ENCODE data around the gene FBXL2.
"Not testable (repeated sequence)": the region's sequence is repeated elsewhere in the genome, so short reads cannot be mapped to it uniquely, and the experiment has no call there.

Gene FBXL2

GRCh38 chr3:33315826-33316225 lies 38.6 kb downstream of the FBXL2 start:
- DNase-seq (ENCODE audit: low read depth in 2 of 2) = no peak

- no peak for DNase-seq (ENCODE audit: low read depth in 2 of 2)
Measured at GRCh38 chr3:33317963-33318709, 40.9 kb downstream of the FBXL2 start.

DNA sequence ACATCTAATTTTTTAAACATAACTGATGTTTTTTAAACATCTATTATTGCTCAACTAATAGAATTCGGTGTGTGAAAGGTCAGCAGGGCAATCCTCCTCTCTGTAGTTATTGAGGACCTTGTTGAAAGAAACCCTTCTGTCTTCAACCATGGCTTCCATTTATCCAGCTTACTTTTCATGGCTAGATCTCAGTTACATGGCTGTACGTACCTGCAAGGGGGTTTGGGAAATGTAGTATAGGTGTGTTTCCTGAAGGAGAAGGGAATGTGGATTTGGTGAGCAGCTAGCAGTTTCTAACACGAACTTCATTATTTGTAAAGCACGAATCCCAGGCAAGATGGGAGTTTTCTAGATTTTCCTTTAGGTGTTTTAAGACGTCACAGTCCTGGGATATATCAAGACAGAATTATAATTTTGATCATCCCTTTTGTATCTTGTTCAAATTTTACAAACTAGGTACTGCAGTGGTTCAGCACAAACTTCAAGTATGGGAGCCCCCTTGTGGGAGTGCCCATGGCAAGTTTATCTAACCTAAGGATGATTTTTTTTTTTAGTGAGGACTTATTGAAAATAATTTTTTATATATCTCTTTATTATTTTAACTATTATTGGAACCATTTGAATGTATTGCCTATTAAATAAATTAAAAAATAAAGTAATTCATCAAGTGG lies 41.6 kb downstream of the FBXL2 start:
- no peak for DNase-seq (ENCODE audit: low read depth in 2 of 2)

GRCh38 chr3:33322412-33322811 lies 45.2 kb downstream of the FBXL2 start:
- no peak for DNase-seq (ENCODE audit: low read depth in 2 of 2)

DNA sequence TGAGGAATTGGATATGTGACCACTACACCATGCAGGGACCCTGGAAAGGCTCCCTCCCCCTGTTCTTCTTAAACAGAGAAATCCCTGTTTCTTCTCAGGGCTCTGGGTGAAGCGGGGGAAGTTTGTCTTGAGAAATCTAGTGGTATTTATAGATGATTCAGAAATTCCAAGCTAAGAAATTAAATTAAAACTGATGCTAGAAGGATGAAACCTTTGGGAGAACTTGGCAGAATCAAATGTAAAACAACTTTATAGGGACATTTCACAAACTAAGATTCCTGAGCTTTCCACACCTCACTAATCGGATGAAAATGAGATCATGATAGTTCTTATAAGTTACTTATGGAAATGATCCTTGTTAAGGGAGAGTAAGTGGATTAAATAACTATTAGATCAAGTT lies 54.2 kb downstream of the FBXL2 start:
- no peak for DNase-seq (ENCODE audit: low read depth in 2 of 2)

DNA sequence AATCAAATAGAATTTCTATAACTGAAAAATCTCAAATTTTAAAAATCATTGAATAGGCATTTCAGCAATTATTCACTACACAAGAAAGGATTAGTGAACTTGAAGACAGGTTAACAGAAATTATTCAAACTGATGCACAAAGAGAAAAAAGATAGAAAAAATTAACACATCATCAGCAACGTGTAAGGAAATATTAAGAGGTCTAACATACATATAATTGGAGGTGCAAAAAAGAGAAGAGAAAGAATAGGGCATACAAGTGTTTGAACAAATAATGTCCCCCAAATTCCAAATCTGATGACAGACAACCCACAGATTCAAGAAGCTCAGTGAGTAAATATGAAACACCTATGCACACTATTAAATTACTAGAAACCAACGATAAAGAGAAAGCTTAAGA lies 57.1 kb downstream of the FBXL2 start:
- no peak for DNase-seq (ENCODE audit: low read depth in 2 of 2)

DNA sequence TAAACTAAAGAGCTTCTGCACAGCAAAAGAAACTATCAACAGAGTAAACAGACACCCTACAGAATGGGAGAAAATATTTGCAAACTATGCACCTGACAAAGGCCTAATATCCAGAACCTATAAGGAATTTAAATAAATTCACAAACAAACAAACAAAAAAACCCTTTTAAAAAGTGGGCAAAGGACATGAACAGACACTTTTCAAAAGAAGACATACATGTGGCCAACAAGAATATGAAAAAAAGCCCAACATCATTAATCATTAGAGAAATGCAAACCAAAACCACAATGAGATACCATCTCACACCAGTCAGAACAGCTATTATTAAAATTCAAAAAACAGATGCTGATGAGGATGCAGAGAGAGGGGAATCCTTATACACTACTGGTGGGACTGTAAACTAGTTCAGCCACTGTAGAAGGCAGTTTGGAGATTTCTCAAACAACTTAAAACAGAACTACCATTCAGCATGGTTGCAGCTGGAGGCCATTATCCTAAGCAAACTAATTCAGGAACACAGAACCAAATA lies 61.8 kb downstream of the FBXL2 start:
- not testable (repeated sequence) for DNase-seq (ENCODE audit: low read depth in 2 of 2)

DNA sequence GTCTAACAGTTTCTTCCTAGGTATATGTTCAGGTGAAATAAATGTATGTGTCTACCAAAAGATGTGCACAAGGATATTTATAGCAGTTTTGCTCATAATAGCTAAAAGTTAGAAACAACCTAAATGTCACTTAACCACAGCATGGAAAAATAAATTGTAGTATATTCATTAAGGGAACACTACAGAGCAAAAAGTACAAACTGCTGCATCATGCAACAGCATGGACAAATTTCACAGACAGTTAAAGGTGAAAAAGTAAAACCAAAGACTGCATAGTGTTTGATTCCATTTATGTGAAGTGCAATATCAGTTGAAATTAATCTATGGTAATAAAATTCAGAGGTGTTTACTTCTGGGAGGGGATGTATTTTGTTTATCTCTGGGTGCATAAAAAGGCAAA lies 62.5 kb downstream of the FBXL2 start:
- DNase-seq (ENCODE audit: low read depth in 2 of 2) = no peak

DNA sequence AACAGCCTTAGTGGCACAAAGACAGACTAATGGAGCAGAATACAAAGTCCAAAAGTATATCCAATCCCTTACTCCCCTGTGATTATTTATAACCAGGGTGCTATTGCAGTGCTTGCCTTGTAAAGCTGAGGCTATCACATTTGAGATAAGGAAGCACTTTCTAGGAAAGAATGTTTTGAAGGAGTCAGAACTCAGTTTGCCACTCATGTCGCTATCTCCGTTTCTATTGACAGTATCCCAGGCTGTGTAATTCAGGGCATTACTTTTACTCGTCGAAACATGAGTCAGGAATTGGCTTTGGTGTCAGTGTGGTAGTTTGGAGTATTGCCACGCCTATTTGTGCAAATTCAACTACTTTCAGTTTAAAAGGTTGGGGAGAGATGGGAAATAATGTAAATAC lies 78.4 kb downstream of the FBXL2 start:
- DNase-seq (ENCODE audit: low read depth in 2 of 2) = no peak

DNA sequence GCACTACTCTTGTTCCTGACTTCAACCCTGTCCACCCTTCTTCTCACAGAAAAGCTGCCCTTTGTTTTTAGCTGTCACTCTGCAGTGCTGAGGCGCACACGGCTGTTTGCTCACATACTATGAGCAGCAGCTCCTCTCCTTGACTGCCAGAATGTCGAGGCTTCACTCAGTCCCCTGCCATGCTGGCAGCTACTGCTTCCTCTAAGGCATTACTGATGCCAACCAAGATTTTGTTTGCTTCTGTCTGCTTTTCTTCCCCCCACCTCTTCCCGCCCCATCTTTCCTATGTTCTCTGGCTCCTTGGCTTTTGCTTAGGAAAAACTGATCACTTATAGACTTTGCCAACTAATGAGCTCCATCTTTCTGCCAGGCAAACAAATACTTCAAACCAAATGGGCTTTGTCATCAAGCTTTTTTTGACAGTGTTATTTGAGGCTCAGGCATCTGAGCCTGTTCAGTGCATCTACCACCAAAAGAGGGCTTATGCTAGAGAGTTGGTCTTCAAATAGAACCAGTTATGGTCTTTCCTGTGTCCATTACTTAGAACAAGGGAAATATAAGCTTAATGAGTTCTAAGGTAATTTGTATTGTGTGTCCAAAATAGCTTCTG lies 81.0 kb downstream of the FBXL2 start:
- no peak for DNase-seq (ENCODE audit: low read depth in 2 of 2)

GRCh38 chr3:33360136-33360825 lies 83.0 kb downstream of the FBXL2 start:
- DNase-seq (ENCODE audit: low read depth in 2 of 2) = no peak

DNA sequence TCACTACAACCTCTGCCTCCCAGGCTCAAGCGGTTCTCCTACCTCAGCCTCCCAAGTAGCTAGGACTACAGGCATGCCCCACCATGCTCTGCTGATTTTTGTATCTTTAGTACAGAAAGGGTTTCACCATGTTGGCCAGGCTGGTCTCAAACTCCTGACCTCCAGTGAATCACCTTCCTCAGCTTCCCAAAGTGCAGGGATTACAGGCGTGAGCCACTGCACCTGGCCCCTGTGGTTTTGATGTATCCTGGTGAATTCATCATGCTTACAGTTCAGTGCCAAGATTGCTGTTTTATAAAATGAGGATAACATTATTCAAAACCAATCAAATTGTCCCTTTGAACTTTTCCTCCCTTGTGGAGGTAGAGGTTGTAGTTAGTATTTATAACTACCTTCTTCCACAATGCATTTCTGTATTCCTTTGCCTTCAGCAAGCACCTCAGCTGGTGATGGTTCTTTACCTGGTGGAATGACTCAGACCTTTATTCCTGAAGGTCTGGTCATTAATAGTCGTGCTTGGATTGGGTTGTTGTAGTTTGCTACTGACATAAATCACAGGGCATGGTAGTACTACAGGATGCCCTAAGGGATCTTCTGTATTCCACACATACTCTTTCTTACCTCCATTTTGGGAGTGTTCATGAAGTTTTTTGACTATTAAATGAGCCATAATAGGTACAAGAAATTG lies 86.0 kb downstream of the FBXL2 start:
- DNase-seq (ENCODE audit: low read depth in 2 of 2) = no peak

GRCh38 chr3:33364060-33364459 lies 86.8 kb downstream of the FBXL2 start:
- no peak for DNase-seq (ENCODE audit: low read depth in 2 of 2)

DNA sequence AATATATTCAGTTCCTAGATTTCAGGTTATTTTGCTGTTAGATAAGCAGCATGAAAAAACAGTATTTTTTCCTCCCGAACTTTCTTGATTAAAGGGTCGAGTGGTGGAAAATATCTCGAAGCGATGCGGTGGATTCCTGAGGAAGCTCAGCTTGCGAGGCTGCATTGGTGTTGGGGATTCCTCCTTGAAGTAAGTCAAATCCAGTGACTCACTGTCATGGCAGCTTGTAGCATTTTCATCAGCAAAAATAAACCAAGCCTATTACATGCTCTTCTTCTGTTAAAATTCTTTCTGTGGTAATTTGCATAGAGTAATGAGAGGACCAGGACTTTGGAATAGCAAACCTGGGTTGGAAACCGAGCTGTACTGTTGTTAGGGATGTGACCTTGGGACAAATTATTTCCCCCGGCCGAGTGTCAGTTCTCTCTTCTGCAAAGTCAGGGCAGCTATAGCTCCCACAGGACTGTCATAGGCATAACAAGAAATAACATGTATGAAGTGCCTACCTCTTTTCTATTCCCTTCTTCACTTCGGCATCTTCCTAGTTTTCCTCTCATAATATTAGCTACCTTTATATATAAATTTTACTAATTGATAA lies 87.4 kb downstream of the FBXL2 start:
- no peak for DNase-seq (ENCODE audit: low read depth in 2 of 2)

DNA sequence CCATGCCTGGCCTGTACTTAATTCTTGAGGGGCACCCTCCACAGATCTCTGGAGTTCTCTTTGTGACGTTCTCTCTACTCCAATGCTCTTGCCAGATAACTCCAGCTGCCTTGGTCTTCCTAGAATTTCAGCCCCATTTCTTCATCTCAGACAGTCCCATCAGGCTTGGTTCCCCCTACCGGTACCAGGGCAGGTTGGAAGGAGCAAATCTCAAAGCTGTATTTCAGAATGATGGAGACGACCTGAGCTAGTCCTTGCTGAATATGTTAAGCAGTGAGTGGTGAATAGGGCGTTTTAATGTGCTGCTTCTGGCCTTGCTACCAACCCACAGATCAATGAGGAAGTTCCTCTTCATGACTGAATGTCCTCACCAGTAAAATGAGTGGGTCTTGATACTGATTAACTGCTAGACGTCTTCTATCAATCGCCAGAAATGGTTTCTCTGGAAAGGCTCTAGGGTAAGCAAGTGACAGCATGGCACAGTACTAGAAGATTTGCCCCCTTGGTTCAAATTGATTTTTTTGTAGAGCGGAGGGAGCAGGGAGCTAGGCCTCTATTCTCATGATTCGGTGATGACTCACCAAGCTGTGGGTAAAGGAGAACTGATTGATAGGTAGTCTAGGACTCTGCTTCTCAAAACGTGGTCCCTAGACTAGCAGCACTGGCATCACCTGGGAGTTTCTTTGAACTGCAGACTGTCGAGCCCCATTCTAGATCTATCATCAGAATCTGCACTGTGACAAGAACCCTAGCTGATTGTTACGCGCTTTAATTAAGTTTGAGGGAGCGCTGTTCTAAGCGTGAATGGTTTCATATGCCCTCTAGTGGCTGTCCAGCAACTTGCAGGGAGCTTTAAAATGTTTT lies 95.2 kb downstream of the FBXL2 start:
- peak in 1 of 2 donors; percentile 20 for DNase-seq (ENCODE audit: low read depth in 2 of 2)

GRCh38 chr3:33373082-33373437 lies 95.8 kb downstream of the FBXL2 start:
- DNase-seq (ENCODE audit: low read depth in 2 of 2) = no peak

DNA sequence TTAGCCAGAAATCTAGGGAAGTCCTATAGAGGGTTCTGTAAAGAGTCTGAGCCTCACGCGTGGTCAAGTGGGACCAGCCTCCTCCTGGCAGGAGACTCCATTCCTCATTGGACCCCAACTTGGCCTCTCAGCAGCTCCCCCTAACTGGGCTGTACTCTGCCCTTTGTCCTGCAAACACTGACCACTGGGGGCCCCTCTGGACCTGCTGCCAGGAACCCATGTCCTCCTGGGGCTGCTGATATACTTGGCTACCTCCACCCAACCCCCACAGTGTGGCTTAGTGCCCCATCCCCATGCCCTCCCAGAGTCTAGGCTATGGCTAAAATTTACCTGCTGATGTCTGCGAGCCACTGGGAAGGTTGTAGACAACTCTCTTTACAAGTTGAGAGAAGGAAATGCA lies 100.2 kb downstream of the FBXL2 start:
- no peak for DNase-seq (ENCODE audit: low read depth in 2 of 2)

DNA sequence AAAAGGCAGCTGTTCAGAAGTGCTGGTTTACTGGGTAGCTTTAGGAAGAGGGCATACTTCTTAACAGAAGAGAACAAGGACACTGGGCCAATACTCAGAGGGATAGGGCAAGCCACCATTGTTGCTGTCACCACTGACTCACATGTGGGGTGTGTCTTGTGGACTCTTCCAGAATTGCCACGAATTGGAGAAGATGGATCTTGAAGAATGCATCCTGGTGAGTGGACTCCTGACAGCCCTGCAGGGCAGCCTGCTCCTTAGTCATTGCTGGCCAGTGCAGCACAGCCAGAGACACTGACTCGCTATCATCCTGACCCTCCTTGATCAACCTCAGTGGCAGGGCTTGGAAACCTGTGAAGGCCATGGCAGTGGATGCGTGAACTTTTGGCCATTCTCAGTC lies 100.7 kb downstream of the FBXL2 start:
- DNase-seq (ENCODE audit: low read depth in 2 of 2) = no peak

DNA sequence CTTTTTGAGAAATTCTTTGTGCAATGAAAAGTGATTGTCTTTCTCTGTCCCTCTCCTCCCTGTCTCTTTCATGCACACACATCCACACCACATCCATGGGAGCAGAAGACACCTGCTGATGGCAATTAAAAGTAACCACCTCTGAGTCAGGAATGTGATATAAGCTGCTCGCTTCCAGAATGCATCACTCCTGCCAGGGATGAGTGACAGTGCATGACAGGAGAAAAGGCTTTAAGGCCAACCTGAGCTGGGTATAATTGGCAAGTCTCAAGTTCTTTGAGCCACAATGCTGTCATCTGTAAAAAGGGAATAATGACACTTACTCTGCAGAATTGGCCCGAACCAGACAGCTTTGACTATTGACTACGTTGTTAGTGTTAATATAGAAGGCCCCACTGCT lies 103.4 kb downstream of the FBXL2 start:
- DNase-seq (ENCODE audit: low read depth in 2 of 2) = no peak

- no peak for DNase-seq (ENCODE audit: low read depth in 2 of 2)
Measured at GRCh38 chr3:33383951-33384350, 106.7 kb downstream of the FBXL2 start.
